Pancreas (tissue), 10 donors: Measurements from ENCODE around the gene HHAT. TPM values are rescaled to one million over a fixed set of nuclear protein-coding genes. Genes with fewer than 3 reads are reported as not detected.

ENCODE experiments used
- ATAC-seq, 4 donors: fragments of 200-7000 bp; cut with Tn5 transposase; one replicate each; pipeline versions ENCODE4 v1.8.0 to v1.9.1; 2020; ENCODE audit warnings: mild to moderate bottlenecking in 4 of 4, moderate library complexity in 4 of 4
- DNase-seq, 6 donors: peaks; one replicate each; pipeline ENCODE4 v3.0.0-alpha.2; 2020
- FAIRE-seq: peaks from 2 replicates; lab custom pipeline; 2012; peaks lifted over from hg19 to GRCh38; lab: Jason Lieb, UNC
- H3K27ac ChIP-seq, 4 donors: fragments of 200-600 bp; sonication (generic); 1 replicate in 3 of 4; 2 replicates in 1 of 4; pipeline versions ENCODE4 v1.5.0 to v1.8.0; 2020
- H3K27me3 ChIP-seq, 4 donors: fragments of 200-600 bp; one replicate each; pipeline ENCODE4 v1.8.0; 2021
- H3K36me3 ChIP-seq, 3 donors: fragments of 200-600 bp; sonication (generic) in 1 of 3; one replicate each; pipeline versions ENCODE4 v1.5.0 to v1.8.0; 2020 to 2021
- H3K4me1 ChIP-seq, 3 donors: fragments of 200-600 bp; one replicate each; pipeline ENCODE4 v1.8.0; 2021
- H3K4me3 ChIP-seq, 4 donors: fragments of 200-600 bp; sonication (generic) in 2 of 4; one replicate each; pipeline versions ENCODE4 v1.5.0 to v1.8.0; 2020 to 2021
- H3K9me3 ChIP-seq, 4 donors: fragments of 200-600 bp; one replicate each; pipeline ENCODE4 v1.8.0; 2021
- WGBS, 2 donors: extraction: QIAGEN DNeasy Blood & Tissue Kit; methylation state at CpG; one replicate each; pipeline ENCODE4 v1.1.7; 2013; 5-methylcytosine and 5-hydroxymethylcytosine counted together
- intact Hi-C, 3 donors: fragments of 100-400 bp; cut with DNase I; formaldehyde crosslinking; loops; one replicate each; pipeline versions ENCODE4 v1.11.1 to v1.14.2; 2022
- polyA plus RNA-seq, 2 donors: library from polyadenylated mRNA; stranded (reverse); fragments of 200-250 nt; gene quantifications; one replicate each; pipeline ENCODE4 v1.2.3, GENCODE V29; 2013
- total RNA-seq, 6 donors: library from RNA; stranded (reverse); fragmentation: NEBNext Ultra II Directional in 4 of 6; extraction: Animal tissue kit (Norgen Biotek cat#: 25700) in 4 of 6; gene quantifications; one replicate each; pipeline versions ENCODE4 v1.2.1 to v1.2.4, GENCODE V29; 2021 to 2023
- TF ChIP-seq, protein P1 (sequence below), 4 donors: fragments of 200-600 bp; sonication (generic) in 3 of 4; IDR thresholded peaks; one replicate each; pipeline versions ENCODE4 v1.5.0 to v1.8.0; 2021; ENCODE audit warnings: antibody characterized with exemption in 4 of 4
- donor health status: healthy with polysubstance abuse.
- donor health status: DM: no; HTN: no; CAD: no; lungs with moderate emphysema.
- donor health status: DM: no; HTN: no; CAD: no.
- donor health status: control.
- donor health status: control.
- donor health status: Bipolar disorder and iron deficiency.
- donor health status: DM: yes; HTN: yes; CAD: no.
- donor health status: DM: no; HTN: no; CAD: no.
- donor health status: DM: no; HTN: no; CAD: no.
- donor health status: DM: yes; HTN: yes; CAD: no.

HHAT gene
- total RNA-seq (1 to 10 TPM; 1.4 to 4.1 (median 2.4) TPM), polyA plus RNA-seq (1 to 10 TPM; 1.3 to 3.1 TPM)

- peak; percentile 71 to 91 (median 80) for DNase-seq
- Histone ChIP-seq H3K9me3 (no peaks in the 10 kb centered on the region), H3K27me3 (no peaks in the 10 kb centered on the region), H3K27ac (peak within 1 kb of the TSS; percentile 83 to 88 (median 86)), H3K36me3 (no peaks in the 10 kb centered on the region), H3K4me3 (peak within 1 kb of the TSS; percentile 53 to 76 (median 68)), H3K4me1 (peaks cover 0 to 3% (median 0%) of the 10 kb centered on the region in 3 donors)
- 0% methylated on average over 72 to 89 of the region's 89 CpGs for WGBS, 2 donors
- no peak for FAIRE-seq
- ATAC-seq, result peak; percentile 92 to 95 (median 94)
- TF ChIP-seq, protein P1, sequence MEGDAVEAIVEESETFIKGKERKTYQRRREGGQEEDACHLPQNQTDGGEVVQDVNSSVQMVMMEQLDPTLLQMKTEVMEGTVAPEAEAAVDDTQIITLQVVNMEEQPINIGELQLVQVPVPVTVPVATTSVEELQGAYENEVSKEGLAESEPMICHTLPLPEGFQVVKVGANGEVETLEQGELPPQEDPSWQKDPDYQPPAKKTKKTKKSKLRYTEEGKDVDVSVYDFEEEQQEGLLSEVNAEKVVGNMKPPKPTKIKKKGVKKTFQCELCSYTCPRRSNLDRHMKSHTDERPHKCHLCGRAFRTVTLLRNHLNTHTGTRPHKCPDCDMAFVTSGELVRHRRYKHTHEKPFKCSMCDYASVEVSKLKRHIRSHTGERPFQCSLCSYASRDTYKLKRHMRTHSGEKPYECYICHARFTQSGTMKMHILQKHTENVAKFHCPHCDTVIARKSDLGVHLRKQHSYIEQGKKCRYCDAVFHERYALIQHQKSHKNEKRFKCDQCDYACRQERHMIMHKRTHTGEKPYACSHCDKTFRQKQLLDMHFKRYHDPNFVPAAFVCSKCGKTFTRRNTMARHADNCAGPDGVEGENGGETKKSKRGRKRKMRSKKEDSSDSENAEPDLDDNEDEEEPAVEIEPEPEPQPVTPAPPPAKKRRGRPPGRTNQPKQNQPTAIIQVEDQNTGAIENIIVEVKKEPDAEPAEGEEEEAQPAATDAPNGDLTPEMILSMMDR (IDR thresholded peaks at IDR 0.05), result no peak
- intact Hi-C loops, result no loop called here
Measured at GRCh38 chr1:210328746-210329503, at the start of gene HHAT. HHAT (plus strand) TSS chr1:210328902; CDS start chr1:210348976, 20,074 bp downstream.

GRCh38 chr1:210280221-210280620 is 48.5 kb upstream of the HHAT start:
- 70 to 74% methylated on average over 5 of the region's 5 CpGs for WGBS, 2 donors
- DNase-seq (no peak), ATAC-seq (no peak), FAIRE-seq (no peak)
- no peaks in the 10 kb centered on the region for H3K27me3 ChIP-seq
- no peaks in the 10 kb centered on the region for H3K9me3 ChIP-seq
- TF ChIP-seq, protein P1 (IDR thresholded peaks at IDR 0.05), result no peak
- no peaks in the 10 kb centered on the region for H3K36me3 ChIP-seq
- no peak overlapping the region for H3K4me3 ChIP-seq
- no peak overlapping the region for H3K27ac ChIP-seq
- intact Hi-C loops, result no loop called here
- no peaks in the 10 kb centered on the region for H3K4me1 ChIP-seq

DNA sequence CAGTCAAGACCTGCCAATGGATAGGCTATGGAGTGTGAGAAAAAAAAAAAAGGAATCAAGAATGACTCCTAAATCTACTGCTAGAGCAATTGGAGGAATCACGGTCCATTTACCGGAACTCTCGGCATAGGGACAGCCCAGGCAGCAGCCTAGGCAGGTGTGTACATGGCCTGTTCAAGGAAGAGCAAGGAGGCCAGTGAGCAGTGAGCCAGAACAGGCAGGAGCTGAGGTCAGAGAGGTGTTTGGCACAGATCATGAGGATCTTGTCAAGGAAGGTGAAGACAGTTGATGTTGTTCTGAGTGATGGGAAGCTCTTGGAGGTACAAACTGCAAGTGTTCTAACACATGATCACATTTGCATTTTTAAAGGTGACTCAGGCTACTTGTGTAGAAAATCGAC is 40.6 kb upstream of the HHAT start:
- Histone ChIP-seq H3K4me3 (no peak overlapping the region), H3K36me3 (no peaks in the 10 kb centered on the region), H3K27me3 (no peaks in the 10 kb centered on the region), H3K9me3 (no peaks in the 10 kb centered on the region), H3K27ac (no peak overlapping the region), H3K4me1 (peaks cover 0 to 2% (median 0%) of the 10 kb centered on the region in 3 donors)
- TF ChIP-seq, protein P1 (IDR thresholded peaks at IDR 0.05), result no peak
- no peak for ATAC-seq
- WGBS, 2 donors, result 82 to 83% methylated on average over 4 of the region's 4 CpGs
- no peak for DNase-seq
- no peak for FAIRE-seq
- intact Hi-C loops, result no loop called here

- no peak for ATAC-seq
Measured at GRCh38 chr1:210289248-210289647, 39.5 kb upstream of the HHAT start.

More at GRCh38 chr1:210289248-210289647, 39.5 kb upstream of the HHAT start:
- no peaks in the 10 kb centered on the region for H3K9me3 ChIP-seq
- peaks cover 0 to 6% (median 0%) of the 10 kb centered on the region in 3 donors for H3K4me1 ChIP-seq
- FAIRE-seq (no peak), DNase-seq (no peak)
- H3K36me3 ChIP-seq, result no peaks in the 10 kb centered on the region
- H3K27ac ChIP-seq, result no peak overlapping the region
- no peaks in the 10 kb centered on the region for H3K27me3 ChIP-seq
- H3K4me3 ChIP-seq, result no peak overlapping the region
- WGBS, 2 donors, result 68 to 80% methylated on average over 4 of the region's 4 CpGs
- TF ChIP-seq, protein P1 (IDR thresholded peaks at IDR 0.05), result no peak
- intact Hi-C loops, result no loop called here
